A673 (cell line): ENCODE data around the gene M1AP.

Source experiments
- EZH2 ChIP-seq: fragments of 200-600 bp; sonication (generic); IDR thresholded peaks from 2 replicates; pipeline ENCODE4 v1.6.1; 2017; ENCODE audit warnings: borderline replicate concordance, low read depth, mild to moderate bottlenecking, mixed read lengths, antibody characterized with exemption, low read length; ENCODE audit not compliant: poor library complexity, severe bottlenecking
- TF ChIP-seq, protein P1 (sequence below): fragments of 300-800, 200-600 bp; sonication (generic); conservative IDR thresholded peaks from 2 replicates; pipeline ENCODE4 v1.5.1; 2017; ENCODE audit warnings: low read depth, mild to moderate bottlenecking, antibody characterized with exemption, low read length, moderate library complexity, mixed read lengths

DNA sequence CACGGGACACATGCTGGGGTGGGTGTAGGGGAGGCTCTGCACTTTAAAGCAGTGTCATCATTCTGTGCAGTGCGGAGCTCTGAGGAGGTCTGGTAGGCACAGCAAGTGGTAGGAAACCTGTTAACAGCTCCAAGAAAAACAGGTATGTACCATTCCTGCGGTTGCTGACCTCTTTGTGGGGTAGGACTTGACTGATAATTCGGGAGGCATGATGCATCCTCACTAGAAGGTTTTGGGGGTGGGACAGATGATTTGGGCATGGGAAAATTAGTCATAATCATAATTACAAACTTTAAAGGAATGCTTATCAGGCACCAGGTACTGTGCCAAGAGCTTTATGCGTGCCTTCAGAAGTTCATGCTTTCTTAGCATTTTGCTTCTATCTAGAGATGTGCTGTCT, 83.9 kb downstream of the M1AP start:
- TF ChIP-seq, protein P1, sequence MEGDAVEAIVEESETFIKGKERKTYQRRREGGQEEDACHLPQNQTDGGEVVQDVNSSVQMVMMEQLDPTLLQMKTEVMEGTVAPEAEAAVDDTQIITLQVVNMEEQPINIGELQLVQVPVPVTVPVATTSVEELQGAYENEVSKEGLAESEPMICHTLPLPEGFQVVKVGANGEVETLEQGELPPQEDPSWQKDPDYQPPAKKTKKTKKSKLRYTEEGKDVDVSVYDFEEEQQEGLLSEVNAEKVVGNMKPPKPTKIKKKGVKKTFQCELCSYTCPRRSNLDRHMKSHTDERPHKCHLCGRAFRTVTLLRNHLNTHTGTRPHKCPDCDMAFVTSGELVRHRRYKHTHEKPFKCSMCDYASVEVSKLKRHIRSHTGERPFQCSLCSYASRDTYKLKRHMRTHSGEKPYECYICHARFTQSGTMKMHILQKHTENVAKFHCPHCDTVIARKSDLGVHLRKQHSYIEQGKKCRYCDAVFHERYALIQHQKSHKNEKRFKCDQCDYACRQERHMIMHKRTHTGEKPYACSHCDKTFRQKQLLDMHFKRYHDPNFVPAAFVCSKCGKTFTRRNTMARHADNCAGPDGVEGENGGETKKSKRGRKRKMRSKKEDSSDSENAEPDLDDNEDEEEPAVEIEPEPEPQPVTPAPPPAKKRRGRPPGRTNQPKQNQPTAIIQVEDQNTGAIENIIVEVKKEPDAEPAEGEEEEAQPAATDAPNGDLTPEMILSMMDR, result no peak
- TF ChIP-seq EZH2, result no peak
